Urinary bladder (tissue), 4 donors: ENCODE results near the gene MRPL23. TPM values are rescaled to one million over a fixed set of nuclear protein-coding genes. Genes with fewer than 3 reads are reported as not detected.

Source experiments
- DNase-seq: peaks from one replicate; pipeline ENCODE4 v3.0.0-alpha.2; 2015; ENCODE audit errors: extremely low spot score
- H3K27ac ChIP-seq: one replicate; pipeline ENCODE4 v1.5.1; 2013; ENCODE audit warnings: low read depth, mild to moderate bottlenecking, moderate library complexity
- H3K36me3 ChIP-seq: one replicate; pipeline ENCODE4 v1.6.1; 2013; ENCODE audit warnings: mild to moderate bottlenecking, moderate library complexity; ENCODE audit not compliant: insufficient read depth
- H3K4me1 ChIP-seq: one replicate; pipeline ENCODE4 v1.6.1; 2013; ENCODE audit warnings: mild to moderate bottlenecking, moderate library complexity; ENCODE audit not compliant: insufficient read depth
- H3K4me3 ChIP-seq: one replicate; pipeline ENCODE4 v1.5.1; 2013; ENCODE audit warnings: low read depth, low read length
- WGBS: extraction: QIAGEN DNeasy Blood & Tissue Kit; methylation state at CpG from one replicate; pipeline ENCODE4 v1.1.7; 2013; 5-methylcytosine and 5-hydroxymethylcytosine counted together
- polyA plus RNA-seq: library from polyadenylated mRNA; stranded (reverse); fragments of 200-250 nt; gene quantifications from one replicate; pipeline ENCODE4 v1.2.3, GENCODE V29; 2013
- small RNA-seq: library from RNA; depleted of rRNA; stranded (forward); fragments of <200 nt; gene quantifications from one replicate; pipeline ENCODE3, GENCODE V24; 2014
- total RNA-seq: library from RNA; depleted of rRNA; stranded (reverse); fragments of >200 nt; gene quantifications from one replicate; pipeline ENCODE4 v1.2.3, GENCODE V29; 2014
- donor health status: healthy with polysubstance abuse.
- donor health status: healthy.

The MRPL23 gene
- total and polyA plus RNA-seq, 2 donors: 17.8 to 85.4 TPM

- no peak for DNase-seq
- WGBS: no CpG with 5 or more reads among the region's 15 CpGs
- Histone ChIP-seq H3K4me1 (no peaks in the 10 kb centered on the region), H3K27ac (no peak overlapping the region), H3K4me3 (no peak overlapping the region), H3K36me3 (no peaks in the 10 kb centered on the region)
Measured at GRCh38 chr11:1989953-1990352, 42.8 kb downstream of the MRPL23 start.

- Histone ChIP-seq H3K36me3 (no peaks in the 10 kb centered on the region), H3K4me3 (no peak overlapping the region), H3K27ac (no peak overlapping the region), H3K4me1 (no peaks in the 10 kb centered on the region)
- no peak for DNase-seq
- no CpG with 5 or more reads among the region's 29 CpGs for WGBS
Measured at GRCh38 chr11:1990872-1991578, 43.9 kb downstream of the MRPL23 start.

GRCh38 chr11:1992111-1992510 is 45.0 kb downstream of the MRPL23 start:
- H3K36me3 ChIP-seq: no peaks in the 10 kb centered on the region
- DNase-seq: no peak
- 92% methylated on average over 16 of the region's 26 CpGs for WGBS
- no peaks in the 10 kb centered on the region for H3K4me1 ChIP-seq
- no peak overlapping the region for H3K4me3 ChIP-seq
- no peak overlapping the region for H3K27ac ChIP-seq

- H3K4me1 ChIP-seq: no peaks in the 10 kb centered on the region
- no peak overlapping the region for H3K27ac ChIP-seq
- no peak overlapping the region for H3K4me3 ChIP-seq
- no peak for DNase-seq
- no peaks in the 10 kb centered on the region for H3K36me3 ChIP-seq
- 67% methylated on average over 12 of the region's 13 CpGs for WGBS
Measured at GRCh38 chr11:1994121-1994520, 47.0 kb downstream of the MRPL23 start.

GRCh38 chr11:1997755-1998154 is 50.6 kb downstream of the MRPL23 start, which contains the start of gene H19:
TSS of gene H19 (minus strand) at chr11:1997842.
- Histone ChIP-seq H3K4me1 (no peaks in the 10 kb centered on the region), H3K36me3 (no peaks in the 10 kb centered on the region), H3K4me3 (no peak within 1 kb of the TSS), H3K27ac (no peak within 1 kb of the TSS)
- DNase-seq: no peak
- no CpG with 5 or more reads among the region's 14 CpGs for WGBS

GRCh38 chr11:1998290-1998689 is 51.2 kb downstream of the MRPL23 start:
- no peak for DNase-seq
- Histone ChIP-seq H3K4me3 (no peak overlapping the region), H3K36me3 (no peaks in the 10 kb centered on the region), H3K4me1 (no peaks in the 10 kb centered on the region), H3K27ac (no peak overlapping the region)
- no CpG with 5 or more reads among the region's 28 CpGs for WGBS

- Histone ChIP-seq H3K4me1 (no peaks in the 10 kb centered on the region), H3K36me3 (no peaks in the 10 kb centered on the region), H3K4me3 (no peak overlapping the region), H3K27ac (no peak overlapping the region)
- no CpG with 5 or more reads among the region's 15 CpGs for WGBS
- no peak for DNase-seq
Measured at GRCh38 chr11:1998861-1999260, 51.7 kb downstream of the MRPL23 start.

GRCh38 chr11:2002042-2002776 is 55.1 kb downstream of the MRPL23 start:
- H3K27ac ChIP-seq: no peak overlapping the region
- H3K36me3 ChIP-seq: no peaks in the 10 kb centered on the region
- DNase-seq: no peak
- no CpG with 5 or more reads among the region's 42 CpGs for WGBS
- H3K4me3 ChIP-seq: no peak overlapping the region
- no peaks in the 10 kb centered on the region for H3K4me1 ChIP-seq

GRCh38 chr11:2002807-2003206 is 55.7 kb downstream of the MRPL23 start:
- Histone ChIP-seq H3K4me3 (no peak overlapping the region), H3K27ac (no peak overlapping the region), H3K4me1 (no peaks in the 10 kb centered on the region), H3K36me3 (no peaks in the 10 kb centered on the region)
- WGBS: no CpG with 5 or more reads among the region's 19 CpGs
- no peak for DNase-seq

- H3K36me3 ChIP-seq: no peaks in the 10 kb centered on the region
- WGBS: no CpG with 5 or more reads among the region's 13 CpGs
- DNase-seq: no peak
- no peaks in the 10 kb centered on the region for H3K4me1 ChIP-seq
- H3K4me3 ChIP-seq: no peak overlapping the region
- H3K27ac ChIP-seq: no peak overlapping the region
Measured at GRCh38 chr11:2004466-2004865, 57.3 kb downstream of the MRPL23 start.

Small RNA genes within 50 kb of the gene (small RNA-seq; reads per million reads assigned to genes)
- gene RF01972 (not detected), gene RF01973 (not detected)

Other genes starting within 250 kb of the MRPL23 start
- 1.0 TPM for gene IFITM10, start 196.7 kb upstream of the MRPL23 start, total RNA-seq
- 1.9 TPM for gene IFITM10, start 196.7 kb upstream of the MRPL23 start, polyA plus RNA-seq
- 76.4 TPM for gene CTSD, start 183.4 kb upstream of the MRPL23 start, total RNA-seq
- gene CTSD, start 183.4 kb upstream of the MRPL23 start, polyA plus RNA-seq: 495 TPM
- gene SYT8, start 112.3 kb upstream of the MRPL23 start, total RNA-seq: 3.4 TPM
- gene SYT8, start 112.3 kb upstream of the MRPL23 start, polyA plus RNA-seq: 35.6 TPM
- 32.6 TPM for gene TNNI2, start 108.4 kb upstream of the MRPL23 start, total RNA-seq
- gene TNNI2, start 108.4 kb upstream of the MRPL23 start, polyA plus RNA-seq: 4.6 TPM
- 50.7 TPM for gene LSP1, start 94.2 kb upstream of the MRPL23 start, total RNA-seq
- 160 TPM for gene LSP1, start 94.2 kb upstream of the MRPL23 start, polyA plus RNA-seq
- gene PRR33, start 55.4 kb upstream of the MRPL23 start, total RNA-seq: not detected
- gene PRR33, start 55.4 kb upstream of the MRPL23 start, polyA plus RNA-seq: 0.28 TPM
- 61.6 TPM for gene TNNT3, start 27.6 kb upstream of the MRPL23 start, total RNA-seq
- 39.3 TPM for gene TNNT3, start 27.6 kb upstream of the MRPL23 start, polyA plus RNA-seq
- gene H19, start 50.5 kb downstream of the MRPL23 start, total RNA-seq: 6,669 TPM
- gene H19, start 50.5 kb downstream of the MRPL23 start, polyA plus RNA-seq: 1,221 TPM
- gene IGF2, start 192.1 kb downstream of the MRPL23 start, total RNA-seq: 362 TPM
- 86.5 TPM for gene IGF2, start 192.1 kb downstream of the MRPL23 start, polyA plus RNA-seq
- gene INS, start 213.9 kb downstream of the MRPL23 start, total RNA-seq: not detected
- 0.30 TPM for gene INS, start 213.9 kb downstream of the MRPL23 start, polyA plus RNA-seq
- gene TH, start 224.5 kb downstream of the MRPL23 start, total RNA-seq: 1.6 TPM
- gene TH, start 224.5 kb downstream of the MRPL23 start, polyA plus RNA-seq: 3.6 TPM